SKM-1 (cell line): ENCODE measurements around the gene LGALS8.
"Not testable (repeated sequence)": the region's sequence is repeated elsewhere in the genome, so short reads cannot be mapped to it uniquely, and the experiment has no call there.

ENCODE experiments used
- DNase-seq: peaks from one replicate; lab custom pipeline; 2025; ENCODE audit not compliant: unreplicated experiment; lab: John Stamatoyannopoulos, UW

Gene LGALS8

DNA sequence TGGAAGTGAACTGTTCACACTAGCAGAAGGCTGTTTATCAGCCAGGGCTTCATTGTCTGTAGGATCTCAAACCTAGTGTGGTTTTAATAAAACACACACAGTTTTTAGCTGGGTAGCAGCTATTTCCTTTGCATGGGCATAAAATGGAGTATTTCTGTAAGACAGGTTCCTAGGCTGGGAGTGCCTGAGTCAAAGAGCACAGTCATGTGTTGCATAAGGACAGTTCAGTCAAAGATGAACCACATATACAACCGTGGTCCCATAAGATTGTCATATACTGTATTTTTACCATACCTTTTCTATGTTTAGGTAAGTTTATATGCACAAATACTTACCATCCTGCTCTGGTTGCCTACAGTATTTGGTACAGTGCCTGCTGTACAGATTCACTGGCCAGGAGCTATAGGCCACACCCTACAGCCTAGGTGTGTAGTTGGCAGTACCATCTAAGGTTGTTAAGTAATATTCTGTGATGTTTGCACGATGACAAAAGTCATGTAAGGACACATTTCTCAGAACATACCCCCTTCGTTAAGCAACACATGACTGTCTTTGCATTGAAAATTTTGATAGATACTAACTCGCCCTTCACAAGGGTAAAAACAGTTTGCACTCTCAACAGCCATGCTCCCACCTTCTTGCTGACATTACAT, 17.2 kb downstream of the LGALS8 start:
- DNase-seq = no peak

GRCh38 chr1:236541710-236542109, 17.9 kb downstream of the LGALS8 start:
- no peak for DNase-seq

- DNase-seq = no peak
Measured at GRCh38 chr1:236543065-236543669, 19.4 kb downstream of the LGALS8 start.

- no peak for DNase-seq
Measured at GRCh38 chr1:236545621-236546169, 21.9 kb downstream of the LGALS8 start.

DNA sequence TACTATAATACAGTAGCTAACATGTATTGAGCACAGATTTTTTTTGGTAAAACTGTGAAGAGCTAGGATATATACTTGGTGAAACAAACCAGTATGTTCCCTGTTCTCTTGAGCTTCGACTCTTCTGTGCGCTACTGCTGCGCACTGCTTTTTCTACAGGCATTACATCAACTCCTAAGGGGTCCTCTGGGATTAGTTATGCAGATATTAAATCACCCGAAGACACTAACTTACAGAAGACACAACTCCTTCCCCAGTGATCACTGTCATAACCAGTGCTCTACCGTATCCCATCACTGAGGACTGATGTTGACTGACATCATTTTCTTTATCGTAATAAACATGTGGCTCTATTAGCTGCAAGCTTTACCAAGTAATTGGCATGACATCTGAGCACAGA, 24.7 kb downstream of the LGALS8 start:
- no peak for DNase-seq

GRCh38 chr1:236550961-236551851, 27.4 kb downstream of the LGALS8 start:
- no peak for DNase-seq

GRCh38 chr1:236552096-236552495, 28.3 kb downstream of the LGALS8 start:
- no peak for DNase-seq

DNA sequence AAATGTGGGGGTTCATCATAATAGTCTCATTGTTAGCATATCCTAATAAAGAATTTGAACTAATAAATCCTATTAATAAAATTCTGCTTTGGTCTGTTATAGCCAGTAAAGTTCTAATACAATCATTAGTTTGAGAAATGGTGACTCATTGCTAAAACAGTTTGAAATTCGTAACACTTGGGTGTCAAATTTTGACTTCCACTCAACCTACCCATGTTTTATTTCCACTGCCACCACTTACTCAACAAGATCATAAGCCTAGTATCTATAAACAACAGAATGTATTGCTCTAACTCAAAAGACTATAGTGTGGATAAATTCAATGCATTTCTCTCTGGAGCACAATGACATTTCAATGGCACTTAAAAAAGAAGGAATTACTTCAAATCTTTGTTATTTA, 29.1 kb downstream of the LGALS8 start:
- DNase-seq = no peak

- no peak for DNase-seq
Measured at GRCh38 chr1:236553370-236553769, 29.6 kb downstream of the LGALS8 start.

- DNase-seq = no peak
Measured at GRCh38 chr1:236556606-236557005, 32.8 kb downstream of the LGALS8 start.

DNA sequence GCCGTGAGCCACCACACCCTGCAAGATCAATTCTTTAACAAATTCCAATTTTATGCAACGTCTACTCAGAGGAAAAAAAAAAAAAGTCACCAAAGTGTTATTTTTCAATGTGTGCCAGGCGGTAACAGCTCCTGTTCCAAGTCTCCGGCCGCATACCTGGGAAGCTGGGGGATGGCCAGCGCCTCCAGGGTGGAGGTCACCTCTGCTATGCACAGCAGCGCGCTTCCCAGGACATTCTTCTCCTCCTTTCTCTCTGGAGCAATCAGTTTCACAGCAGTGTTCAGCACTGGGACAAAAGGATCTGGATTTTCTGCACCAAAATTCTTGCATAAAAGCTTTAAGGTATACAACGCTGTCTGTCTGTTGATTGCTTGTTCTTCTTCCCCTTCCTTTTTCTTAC, 34.3 kb downstream of the LGALS8 start:
- no peak for DNase-seq

DNA sequence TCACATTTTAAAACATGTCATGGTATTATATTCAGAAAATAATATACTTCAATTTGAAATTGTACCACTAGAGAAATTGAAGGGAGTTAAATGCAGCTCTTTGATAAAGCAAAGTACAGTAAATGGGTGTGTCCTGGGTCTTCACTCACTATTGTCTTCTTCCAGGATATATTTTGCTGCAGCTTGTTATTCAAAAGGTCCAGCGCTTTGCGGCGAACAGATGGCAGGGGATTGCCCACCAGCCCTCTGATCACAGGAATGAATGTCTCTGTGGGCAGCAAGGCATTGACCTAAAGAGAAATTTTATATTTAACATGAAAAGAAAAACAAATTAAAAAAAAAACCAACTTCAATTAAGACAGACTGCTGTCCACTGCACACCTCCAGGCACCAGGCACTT, 35.1 kb downstream of the LGALS8 start:
- DNase-seq = no peak

DNA sequence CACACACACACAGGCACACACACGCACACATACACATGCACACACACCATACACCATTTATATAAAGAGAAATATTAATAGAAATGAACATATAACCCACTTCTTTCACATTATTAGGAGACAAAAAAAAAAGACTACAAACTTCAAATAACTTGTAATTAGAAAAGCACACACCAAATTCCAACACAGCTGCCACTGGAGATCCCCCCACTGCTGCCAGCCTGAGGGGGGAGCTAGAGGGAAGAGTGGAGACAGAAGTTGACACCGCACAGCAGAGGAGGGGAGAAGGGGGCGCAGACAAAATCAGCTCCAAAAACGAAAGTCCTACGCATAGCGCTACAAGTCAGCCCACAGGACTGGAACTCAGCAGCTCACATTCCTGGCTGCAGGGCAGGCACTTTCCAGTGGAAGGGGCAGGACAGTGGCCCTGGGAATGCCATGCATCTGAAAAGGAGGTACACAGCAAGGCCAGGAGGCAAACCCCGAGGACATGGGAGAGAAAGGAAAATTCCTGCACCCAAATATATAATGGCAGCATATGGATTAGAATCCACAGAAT, 36.5 kb downstream of the LGALS8 start:
- DNase-seq = no peak

GRCh38 chr1:236561976-236562375, 38.2 kb downstream of the LGALS8 start:
- no peak for DNase-seq

DNA sequence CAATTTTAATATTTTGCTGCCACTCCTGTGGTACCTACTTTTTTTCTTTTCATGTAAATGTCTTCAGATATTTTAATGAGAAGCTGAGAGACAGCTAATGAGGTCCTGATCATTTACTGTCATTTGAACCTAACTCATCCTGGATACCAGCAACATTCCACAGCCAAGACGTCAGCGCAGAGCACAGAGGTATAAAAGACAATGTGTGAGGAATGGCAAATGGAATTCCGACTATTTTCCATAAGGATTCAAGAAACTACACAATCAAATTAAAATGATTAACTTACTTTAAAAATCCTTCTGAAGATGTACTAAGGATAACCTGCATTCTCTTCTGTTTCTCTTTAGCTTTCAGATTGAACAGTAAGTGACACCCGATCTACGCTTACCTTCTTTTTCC, 41.7 kb downstream of the LGALS8 start:
- DNase-seq = no peak

GRCh38 chr1:236568285-236568894, 44.6 kb downstream of the LGALS8 start:
- DNase-seq = no peak

DNA sequence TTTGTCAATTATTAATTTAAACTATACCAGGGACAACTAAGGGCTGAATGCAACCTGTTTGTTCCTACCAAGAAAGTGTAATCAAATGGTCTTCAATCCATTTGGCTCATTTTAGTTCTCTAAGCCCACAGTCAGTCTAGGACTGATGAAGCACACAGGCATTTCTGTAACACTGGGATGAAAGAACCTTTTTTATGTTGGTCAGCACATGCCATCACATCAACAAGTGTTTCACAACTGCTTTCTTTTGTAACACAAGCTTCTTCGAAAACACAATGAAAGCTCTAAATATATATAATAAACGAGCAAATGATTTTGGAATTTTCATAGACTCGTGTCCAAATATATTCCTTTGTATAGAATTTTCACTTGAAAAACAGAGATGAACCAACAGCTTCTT, 51.7 kb downstream of the LGALS8 start:
- DNase-seq = no peak

- no peak for DNase-seq
Measured at GRCh38 chr1:236576004-236576403, 52.2 kb downstream of the LGALS8 start.

DNA sequence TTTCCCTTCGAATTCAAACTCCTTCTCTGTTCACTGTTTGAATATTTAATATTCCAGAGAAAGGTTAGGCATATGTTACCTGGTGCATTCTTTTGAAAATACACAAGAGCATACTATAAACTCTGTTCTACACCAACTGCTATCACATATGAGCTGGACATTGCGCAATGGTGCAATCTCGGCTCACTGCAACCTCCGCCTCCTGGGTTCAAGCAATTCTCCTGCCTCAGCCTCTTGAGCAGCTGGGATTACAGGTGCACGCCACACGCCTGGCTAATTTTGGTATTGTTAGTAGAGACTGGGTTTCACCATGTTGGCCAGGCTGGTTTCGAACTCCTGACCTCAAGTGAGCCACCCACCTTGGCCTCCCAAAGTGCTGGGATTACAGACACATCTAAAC, 53.3 kb downstream of the LGALS8 start:
- not testable (repeated sequence) for DNase-seq

GRCh38 chr1:236578661-236579060, 54.9 kb downstream of the LGALS8 start:
- no peak for DNase-seq

- DNase-seq = not testable (repeated sequence)
Measured at GRCh38 chr1:236580404-236580803, 56.6 kb downstream of the LGALS8 start.
